KMS-11 (cell line): Measurements from ENCODE around the gene FBXL22.

Experiments
- H2AFZ ChIP-seq: fragments of 200-600 bp; sonication (generic); 2 replicates; pipeline ENCODE4 v1.6.1; 2016; ENCODE audit warnings: antibody characterized with exemption, mixed run types, low read depth
- H3K27ac ChIP-seq: fragments of 200-600 bp; sonication (generic); 2 replicates; pipeline ENCODE4 v1.6.1; 2016; ENCODE audit warnings: mild to moderate bottlenecking, mixed run types
- H3K27me3 ChIP-seq: fragments of 200-600 bp; sonication (generic); 2 replicates; pipeline ENCODE4 v1.6.1; 2017; ENCODE audit warnings: mild to moderate bottlenecking, low read depth, mixed run types, moderate library complexity; ENCODE audit not compliant: insufficient read depth
- H3K36me3 ChIP-seq: fragments of 200-600 bp; sonication (generic); 2 replicates; pipeline ENCODE4 v1.6.1; 2017; ENCODE audit warnings: mild to moderate bottlenecking, mixed run types; ENCODE audit not compliant: insufficient read depth
- H3K4me1 ChIP-seq: fragments of 200-600 bp; sonication (generic); 2 replicates; pipeline ENCODE4 v1.6.1; 2016; ENCODE audit warnings: mild to moderate bottlenecking, low read depth, mixed run types; ENCODE audit not compliant: poor library complexity, severe bottlenecking
- H3K4me2 ChIP-seq: fragments of 200-600 bp; sonication (generic); 2 replicates; pipeline ENCODE4 v1.7.0; 2016; ENCODE audit warnings: mild to moderate bottlenecking, mixed run types
- H3K4me3 ChIP-seq: fragments of 200-600 bp; sonication (generic); IDR thresholded peaks from 2 replicates; pipeline ENCODE4 v1.6.1; 2017; ENCODE audit warnings: low read depth, low read length, mixed read lengths; ENCODE audit not compliant: insufficient read depth
- H3K79me2 ChIP-seq: fragments of 200-600 bp; sonication (generic); 2 replicates; pipeline ENCODE4 v1.6.1; 2016; ENCODE audit warnings: low read depth, mixed run types; ENCODE audit not compliant: insufficient read depth
- H3K9ac ChIP-seq: fragments of 200-600 bp; sonication (generic); 2 replicates; pipeline ENCODE4 v1.6.1; 2016; ENCODE audit warnings: mild to moderate bottlenecking, mixed run types
- H4K20me1 ChIP-seq: fragments of 200-600 bp; sonication (generic); 2 replicates; pipeline ENCODE4 v1.6.1; 2016; ENCODE audit warnings: mild to moderate bottlenecking, mixed run types; ENCODE audit not compliant: insufficient read depth
- CTCF ChIP-seq: fragments of 200-600 bp; sonication (generic); conservative IDR thresholded peaks from 2 replicates; pipeline ENCODE4 v1.6.1; 2017; ENCODE audit warnings: low read depth, mild to moderate bottlenecking, antibody characterized with exemption, low read length, moderate library complexity, mixed read lengths

Gene FBXL22

GRCh38 chr15:63582718-63583426, 14.3 kb upstream of the FBXL22 start:
- H3K27me3 ChIP-seq = no peaks in the 10 kb centered on the region
- no peak overlapping the region for H3K4me2 ChIP-seq
- no peaks in the 10 kb centered on the region for H3K36me3 ChIP-seq
- no peak overlapping the region for H3K4me3 ChIP-seq
- no peaks in the 10 kb centered on the region for H4K20me1 ChIP-seq
- no peak for TF ChIP-seq CTCF
- H3K9ac ChIP-seq = no peak overlapping the region
- H3K4me1 ChIP-seq = no peaks in the 10 kb centered on the region
- no peak overlapping the region for H2AFZ ChIP-seq
- no peaks in the 10 kb centered on the region for H3K79me2 ChIP-seq
- no peak overlapping the region for H3K27ac ChIP-seq

GRCh38 chr15:63586790-63587189, 10.4 kb upstream of the FBXL22 start:
- H3K9ac ChIP-seq = no peak overlapping the region
- H3K27ac ChIP-seq = no peak overlapping the region
- H2AFZ ChIP-seq = no peak overlapping the region
- H3K4me3 ChIP-seq = no peak overlapping the region
- no peaks in the 10 kb centered on the region for H3K79me2 ChIP-seq
- no peak for TF ChIP-seq CTCF
- H4K20me1 ChIP-seq = no peaks in the 10 kb centered on the region
- no peaks in the 10 kb centered on the region for H3K4me1 ChIP-seq
- no peaks in the 10 kb centered on the region for H3K36me3 ChIP-seq
- H3K4me2 ChIP-seq = no peak overlapping the region
- no peaks in the 10 kb centered on the region for H3K27me3 ChIP-seq

GRCh38 chr15:63587527-63587926, 9.7 kb upstream of the FBXL22 start:
- Histone ChIP-seq H3K36me3 (no peaks in the 10 kb centered on the region), H3K9ac (no peak overlapping the region), H3K27ac (no peak overlapping the region), H3K79me2 (no peaks in the 10 kb centered on the region), H3K4me2 (no peak overlapping the region), H4K20me1 (no peaks in the 10 kb centered on the region), H3K4me1 (peaks cover 5% of the 10 kb centered on the region), H3K27me3 (no peaks in the 10 kb centered on the region), H3K4me3 (no peak overlapping the region), H2AFZ (no peak overlapping the region)
- no peak for TF ChIP-seq CTCF

- Histone ChIP-seq H3K4me2 (no peak overlapping the region), H3K4me1 (peaks cover 5% of the 10 kb centered on the region), H3K27ac (no peak overlapping the region), H2AFZ (no peak overlapping the region), H3K36me3 (no peaks in the 10 kb centered on the region), H3K79me2 (no peaks in the 10 kb centered on the region), H3K4me3 (no peak overlapping the region), H3K27me3 (no peaks in the 10 kb centered on the region), H3K9ac (no peak overlapping the region), H4K20me1 (no peaks in the 10 kb centered on the region)
- no peak for TF ChIP-seq CTCF
Measured at GRCh38 chr15:63588826-63589225, 8.4 kb upstream of the FBXL22 start.
